MCF 10A (cell line): ENCODE data around the gene PHLDA3. TPM values are rescaled to one million over a fixed set of nuclear protein-coding genes. Genes with fewer than 3 reads are reported as not detected.

Experiments used
- BruUV-seq: library from RNA; stranded (reverse); fragments of 400-500 nt; replicated peaks from 2 replicates; lab custom pipeline; 2021; lab: Mats Ljungman, UMichigan
- CTCF ChIA-PET: fragments of 300-600 bp; sonication (Branson Sonifier 250); formaldehyde crosslinking; extraction: SDS; loops from one replicate; lab custom pipeline; 2021; ENCODE audit warnings: antibody characterized with exemption, inconsistent platforms; lab: Yijun Ruan, JAX
- POLR2A ChIA-PET: fragments of 300-600, 350-650 bp; sonication (Branson Sonifier 250); formaldehyde crosslinking; extraction: SDS; loops from one replicate; lab custom pipeline; 2020; ENCODE audit warnings: antibody characterized with exemption, inconsistent platforms; lab: Yijun Ruan, JAX
- DNase-seq: peaks from one replicate; pipeline ENCODE4 v3.0.0-alpha.2; 2018; ENCODE audit not compliant: unreplicated experiment
- H3K27ac Mint-ChIP-seq: one replicate; pipeline ENCODE4 v1.8.0; 2022; ENCODE audit warnings: mild to moderate bottlenecking, low read depth, mixed read lengths; ENCODE audit not compliant: unreplicated experiment
- H3K27me3 Mint-ChIP-seq: one replicate; pipeline ENCODE4 v1.8.0; 2022; ENCODE audit warnings: mixed read lengths; ENCODE audit not compliant: insufficient read depth, unreplicated experiment
- H3K36me3 Mint-ChIP-seq: one replicate; pipeline ENCODE4 v1.8.0; 2022; ENCODE audit warnings: mild to moderate bottlenecking, moderate library complexity, mixed read lengths; ENCODE audit not compliant: insufficient read depth, unreplicated experiment
- H3K4me1 Mint-ChIP-seq: one replicate; pipeline ENCODE4 v1.8.0; 2022; ENCODE audit warnings: mixed read lengths; ENCODE audit not compliant: insufficient read depth, unreplicated experiment
- H3K4me3 Mint-ChIP-seq: one replicate; pipeline ENCODE4 v1.8.0; 2022; ENCODE audit warnings: mild to moderate bottlenecking, moderate library complexity, mixed read lengths; ENCODE audit not compliant: unreplicated experiment
- H3K9me3 Mint-ChIP-seq: one replicate; pipeline ENCODE4 v1.8.0; 2022; ENCODE audit warnings: mixed read lengths; ENCODE audit not compliant: unreplicated experiment
- intact Hi-C: fragments of 100-400 bp; cut with micrococcal nuclease; formaldehyde crosslinking; loops from 2 replicates; pipeline ENCODE4 v1.14.1; 2022
- total RNA-seq: library from RNA; stranded (reverse); gene quantifications from 2 replicates; pipeline ENCODE4 v1.2.3, GENCODE V29; 2022
- TF ChIP-seq, protein P1 (sequence below): fragments of 200-600 bp; IDR thresholded peaks from one replicate; pipeline ENCODE4 v1.8.0; 2022; ENCODE audit warnings: antibody characterized with exemption, mild to moderate bottlenecking; ENCODE audit not compliant: unreplicated experiment

Gene PHLDA3
- total RNA-seq, 1 experiment from 2014 or later: 169 TPM

DNA sequence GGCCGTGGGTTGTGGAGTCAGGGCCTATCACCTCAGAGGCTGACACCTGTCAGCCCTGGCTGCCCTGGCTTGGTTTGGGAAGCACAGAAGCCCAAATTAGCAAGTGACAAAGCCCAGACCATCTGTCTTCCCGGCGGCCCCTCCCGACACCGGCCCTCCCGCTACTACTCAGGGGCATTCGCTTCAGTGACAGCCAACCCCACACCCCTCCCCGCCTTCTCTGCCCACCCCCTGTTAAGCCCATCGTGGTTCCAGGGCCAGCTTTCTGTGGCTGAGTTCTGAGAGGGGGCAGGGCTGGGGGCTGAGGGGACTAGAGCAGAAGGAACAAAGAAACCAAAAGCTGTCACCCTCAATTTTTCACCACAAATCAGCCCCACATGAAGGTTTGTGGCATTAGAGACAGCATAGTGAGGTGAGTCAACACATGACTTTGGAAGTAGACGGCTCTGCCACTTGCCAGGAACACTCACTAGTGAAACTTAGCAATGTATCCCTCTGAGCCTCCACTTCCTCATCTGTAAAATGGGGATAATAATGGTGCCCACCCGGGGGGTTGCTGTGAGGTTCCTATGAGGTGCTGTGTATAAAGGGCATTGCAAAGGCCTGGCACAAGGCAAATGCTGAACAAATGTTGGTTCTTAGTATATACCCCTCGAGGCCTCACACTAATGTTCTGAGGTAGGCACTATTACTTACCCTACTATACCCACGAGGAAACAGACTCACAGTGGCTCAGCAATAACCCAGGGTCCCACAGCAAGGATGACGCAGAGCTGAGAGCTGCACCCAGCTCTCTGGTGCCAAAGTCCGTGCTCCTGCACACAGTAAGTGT is 42.3 kb downstream of the PHLDA3 start:
- TF ChIP-seq, protein P1, sequence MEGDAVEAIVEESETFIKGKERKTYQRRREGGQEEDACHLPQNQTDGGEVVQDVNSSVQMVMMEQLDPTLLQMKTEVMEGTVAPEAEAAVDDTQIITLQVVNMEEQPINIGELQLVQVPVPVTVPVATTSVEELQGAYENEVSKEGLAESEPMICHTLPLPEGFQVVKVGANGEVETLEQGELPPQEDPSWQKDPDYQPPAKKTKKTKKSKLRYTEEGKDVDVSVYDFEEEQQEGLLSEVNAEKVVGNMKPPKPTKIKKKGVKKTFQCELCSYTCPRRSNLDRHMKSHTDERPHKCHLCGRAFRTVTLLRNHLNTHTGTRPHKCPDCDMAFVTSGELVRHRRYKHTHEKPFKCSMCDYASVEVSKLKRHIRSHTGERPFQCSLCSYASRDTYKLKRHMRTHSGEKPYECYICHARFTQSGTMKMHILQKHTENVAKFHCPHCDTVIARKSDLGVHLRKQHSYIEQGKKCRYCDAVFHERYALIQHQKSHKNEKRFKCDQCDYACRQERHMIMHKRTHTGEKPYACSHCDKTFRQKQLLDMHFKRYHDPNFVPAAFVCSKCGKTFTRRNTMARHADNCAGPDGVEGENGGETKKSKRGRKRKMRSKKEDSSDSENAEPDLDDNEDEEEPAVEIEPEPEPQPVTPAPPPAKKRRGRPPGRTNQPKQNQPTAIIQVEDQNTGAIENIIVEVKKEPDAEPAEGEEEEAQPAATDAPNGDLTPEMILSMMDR: no peak

DNA sequence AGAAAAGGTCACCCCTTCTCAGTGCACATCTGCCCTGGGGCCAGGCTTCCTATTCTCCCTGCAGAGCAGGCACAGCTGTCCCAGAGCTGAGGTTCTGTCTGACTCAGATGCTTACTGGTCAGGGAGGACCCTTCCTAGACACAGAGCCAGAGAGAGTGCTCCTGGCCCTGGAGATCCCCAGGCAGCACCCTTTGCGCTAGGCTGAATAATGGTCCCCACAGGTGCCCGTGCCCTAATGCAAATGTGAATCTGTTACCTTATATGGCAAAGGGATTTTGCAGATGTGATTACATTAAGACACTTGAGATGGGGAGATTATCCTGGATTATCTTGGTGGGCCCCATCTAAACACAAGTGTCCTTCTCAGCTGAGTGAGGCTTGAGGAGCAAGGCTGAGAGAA is 44.8 kb downstream of the PHLDA3 start:
- ChIA-PET POLR2A (interaction anchor here (0.5 kb wide), 1 partner anchor 477 kb away, joined by 3 read pairs; no protein-coding TSS in a partner anchor), CTCF (interaction anchor here (1.1 to 3.2 kb wide), 4 partner anchors 12 to 62 kb away, joined by 3 to 24 read pairs (median 8); no protein-coding TSS in a partner anchor)
- peaks cover 20% of the 10 kb centered on the region for H3K27me3 Mint-ChIP-seq
- TF ChIP-seq, protein P1: no peak
- DNase-seq: no peak
- H3K4me1 Mint-ChIP-seq: no peaks in the 10 kb centered on the region
- no peaks in the 10 kb centered on the region for H3K36me3 Mint-ChIP-seq
- no peaks in the 10 kb centered on the region for H3K9me3 Mint-ChIP-seq
- intact Hi-C loops: no loop called here
- no peak overlapping the region for H3K4me3 Mint-ChIP-seq
- BruUV-seq: no TSS peak
- H3K27ac Mint-ChIP-seq: no peak overlapping the region

More for the DNA sequence above, 42.3 kb downstream of the PHLDA3 start:
- Mint-ChIP-seq H3K4me3 (no peak overlapping the region), H3K27ac (no peak overlapping the region), H3K4me1 (no peaks in the 10 kb centered on the region), H3K9me3 (no peaks in the 10 kb centered on the region), H3K27me3 (peaks cover 1% of the 10 kb centered on the region), H3K36me3 (no peaks in the 10 kb centered on the region)
- no TSS peak for BruUV-seq
- ChIA-PET CTCF (interaction anchor here (0.6 to 3.2 kb wide), 8 partner anchors 9 to 86 kb away, joined by 3 to 24 read pairs (median 6); no protein-coding TSS in a partner anchor), POLR2A (interaction anchor here (0.6 to 1.2 kb wide), 4 partner anchors 9 to 35 kb away, joined by 3 to 4 read pairs (median 3); no protein-coding TSS in a partner anchor)
- intact Hi-C loops: no loop called here
- DNase-seq: no peak

DNA sequence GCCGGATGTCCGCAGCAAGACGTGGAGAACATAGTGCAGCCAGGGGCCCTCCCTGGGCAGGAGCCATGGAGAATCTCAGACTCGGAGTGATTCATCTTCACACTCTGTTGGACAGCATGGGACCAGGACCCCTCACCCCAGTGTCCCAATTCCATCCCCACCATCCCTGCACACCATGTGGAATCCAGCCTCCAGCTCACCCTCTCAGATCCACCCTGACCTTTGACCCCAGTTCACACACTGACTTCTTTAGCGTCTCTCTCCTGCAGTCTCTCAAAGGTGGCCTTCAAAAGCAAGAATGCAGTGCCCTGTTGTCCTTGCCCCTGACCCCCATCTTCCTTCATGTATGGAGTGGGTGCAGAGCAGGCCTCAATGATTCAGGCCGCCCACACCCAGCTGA is 45.3 kb downstream of the PHLDA3 start:
- H3K4me1 Mint-ChIP-seq: no peaks in the 10 kb centered on the region
- TF ChIP-seq, protein P1: no peak
- no TSS peak for BruUV-seq
- ChIA-PET POLR2A (interaction anchor here (0.5 kb wide), 1 partner anchor 476 kb away, joined by 3 read pairs; no protein-coding TSS in a partner anchor), CTCF (interaction anchor here (0.6 to 6.6 kb wide), 6 partner anchors 12 to 222 kb away, joined by 3 to 73 read pairs (median 4); no protein-coding TSS in a partner anchor)
- no peak overlapping the region for H3K27ac Mint-ChIP-seq
- H3K36me3 Mint-ChIP-seq: no peaks in the 10 kb centered on the region
- DNase-seq: no peak
- H3K27me3 Mint-ChIP-seq: peaks cover 20% of the 10 kb centered on the region
- no peaks in the 10 kb centered on the region for H3K9me3 Mint-ChIP-seq
- intact Hi-C loops: no loop called here
- H3K4me3 Mint-ChIP-seq: no peak overlapping the region

DNA sequence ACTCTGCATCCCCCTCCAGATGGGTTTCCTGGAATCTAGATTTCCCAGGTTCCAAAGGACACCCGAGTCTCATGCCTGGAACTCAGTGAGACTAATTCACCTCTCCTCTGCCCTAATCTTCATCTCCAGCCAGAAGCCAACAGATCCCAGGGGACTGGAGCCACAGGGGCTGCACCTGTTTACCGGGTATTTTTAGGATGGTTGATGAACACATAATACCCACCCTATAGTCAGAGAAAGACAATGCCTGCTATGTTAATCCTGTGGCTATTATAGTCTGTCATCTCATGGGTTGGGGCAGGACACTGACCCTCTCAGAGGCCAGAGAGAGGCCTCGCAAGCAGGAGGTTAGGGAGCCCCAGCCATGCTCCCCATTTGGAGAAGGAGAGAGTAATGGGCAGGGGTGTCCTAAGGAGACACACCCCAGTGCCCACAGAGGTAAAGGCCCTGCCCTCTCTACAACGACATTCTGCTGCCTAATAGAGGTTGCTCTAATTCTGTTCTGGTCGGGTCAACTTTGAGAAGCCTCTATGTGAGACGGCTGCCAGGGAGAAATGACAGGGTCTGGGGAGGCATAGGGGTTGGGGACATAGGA is 46.5 kb downstream of the PHLDA3 start:
- Mint-ChIP-seq H3K9me3 (no peaks in the 10 kb centered on the region), H3K27me3 (peaks cover 21% of the 10 kb centered on the region), H3K4me1 (no peaks in the 10 kb centered on the region), H3K27ac (no peak overlapping the region), H3K4me3 (no peak overlapping the region), H3K36me3 (no peaks in the 10 kb centered on the region)
- ChIA-PET POLR2A (no interaction called here), CTCF (interaction anchor here (0.8 to 6.6 kb wide), 3 partner anchors 13 to 47 kb away, joined by 3 to 73 read pairs (median 10); no protein-coding TSS in a partner anchor)
- intact Hi-C loops: no loop called here
- no peak for DNase-seq
- TF ChIP-seq, protein P1: no peak
- BruUV-seq: no TSS peak
